MCF 10A (cell line): ENCODE measurements around the gene CARHSP1. TPM values are rescaled to one million over a fixed set of nuclear protein-coding genes. Genes with fewer than 3 reads are reported as not detected.
A peak's percentile ranks its signal among the peaks of the same experiment; 100 is the strongest.

ENCODE experiments used
- BruUV-seq: library from RNA; stranded (reverse); fragments of 400-500 nt; replicated peaks from 2 replicates; lab custom pipeline; 2021; lab: Mats Ljungman, UMichigan
- CTCF ChIA-PET: fragments of 300-600 bp; sonication (Branson Sonifier 250); formaldehyde crosslinking; extraction: SDS; loops from one replicate; lab custom pipeline; 2021; ENCODE audit warnings: antibody characterized with exemption, inconsistent platforms; lab: Yijun Ruan, JAX
- POLR2A ChIA-PET: fragments of 300-600, 350-650 bp; sonication (Branson Sonifier 250); formaldehyde crosslinking; extraction: SDS; loops from one replicate; lab custom pipeline; 2020; ENCODE audit warnings: antibody characterized with exemption, inconsistent platforms; lab: Yijun Ruan, JAX
- DNase-seq: peaks from one replicate; pipeline ENCODE4 v3.0.0-alpha.2; 2018; ENCODE audit not compliant: unreplicated experiment
- H3K27ac Mint-ChIP-seq: one replicate; pipeline ENCODE4 v1.8.0; 2022; ENCODE audit warnings: mild to moderate bottlenecking, low read depth, mixed read lengths; ENCODE audit not compliant: unreplicated experiment
- H3K27me3 Mint-ChIP-seq: one replicate; pipeline ENCODE4 v1.8.0; 2022; ENCODE audit warnings: mixed read lengths; ENCODE audit not compliant: insufficient read depth, unreplicated experiment
- H3K36me3 Mint-ChIP-seq: one replicate; pipeline ENCODE4 v1.8.0; 2022; ENCODE audit warnings: mild to moderate bottlenecking, moderate library complexity, mixed read lengths; ENCODE audit not compliant: insufficient read depth, unreplicated experiment
- H3K4me1 Mint-ChIP-seq: one replicate; pipeline ENCODE4 v1.8.0; 2022; ENCODE audit warnings: mixed read lengths; ENCODE audit not compliant: insufficient read depth, unreplicated experiment
- H3K4me3 Mint-ChIP-seq: one replicate; pipeline ENCODE4 v1.8.0; 2022; ENCODE audit warnings: mild to moderate bottlenecking, moderate library complexity, mixed read lengths; ENCODE audit not compliant: unreplicated experiment
- H3K9me3 Mint-ChIP-seq: one replicate; pipeline ENCODE4 v1.8.0; 2022; ENCODE audit warnings: mixed read lengths; ENCODE audit not compliant: unreplicated experiment
- intact Hi-C: fragments of 100-400 bp; cut with micrococcal nuclease; formaldehyde crosslinking; loops from 2 replicates; pipeline ENCODE4 v1.14.1; 2022
- total RNA-seq: library from RNA; stranded (reverse); gene quantifications from 2 replicates; pipeline ENCODE4 v1.2.3, GENCODE V29; 2022
- TF ChIP-seq, protein P1 (sequence below): fragments of 200-600 bp; IDR thresholded peaks from one replicate; pipeline ENCODE4 v1.8.0; 2022; ENCODE audit warnings: antibody characterized with exemption, mild to moderate bottlenecking; ENCODE audit not compliant: unreplicated experiment

Gene CARHSP1
- total RNA-seq, 1 experiment from 2014 or later, result 27.8 TPM

DNA sequence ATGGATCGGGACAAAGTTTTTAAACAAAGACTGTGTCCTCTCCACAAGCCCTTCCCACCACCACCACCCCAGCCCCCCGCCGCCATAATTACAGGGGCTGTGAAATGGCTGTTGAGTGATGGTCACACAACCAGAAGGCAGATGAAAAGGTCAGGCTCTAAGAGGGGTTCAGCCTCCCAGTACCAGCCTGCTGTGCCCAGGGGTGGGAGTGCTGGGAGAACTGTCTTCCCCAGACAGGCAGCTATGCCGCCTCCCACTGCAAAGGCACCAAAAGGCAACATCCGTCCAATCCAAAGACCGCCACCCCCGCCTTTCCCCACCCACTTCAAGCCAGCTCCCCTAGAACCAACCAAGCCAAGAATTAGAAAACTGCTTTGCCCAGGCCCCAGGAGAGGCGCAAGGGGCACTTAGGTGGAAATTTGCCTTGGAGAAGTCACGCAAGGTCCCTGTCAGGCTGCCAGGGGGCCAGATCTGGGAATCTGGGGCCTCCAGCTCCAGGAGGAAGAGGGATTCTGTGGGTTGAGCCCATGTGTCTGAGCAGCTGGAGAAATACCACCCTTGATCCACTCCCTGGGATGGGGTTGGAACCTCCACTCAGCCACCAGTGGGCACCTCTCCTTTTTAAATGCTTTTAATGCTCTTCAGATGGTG, 14.4 kb downstream of the CARHSP1 start:
- CTCF ChIA-PET, result interaction anchor here (1.3 to 5.9 kb wide), 2 partner anchors 26 to 154 kb away, joined by 3 to 31 read pairs; partner anchors contain the start of gene LITAFD

DNA sequence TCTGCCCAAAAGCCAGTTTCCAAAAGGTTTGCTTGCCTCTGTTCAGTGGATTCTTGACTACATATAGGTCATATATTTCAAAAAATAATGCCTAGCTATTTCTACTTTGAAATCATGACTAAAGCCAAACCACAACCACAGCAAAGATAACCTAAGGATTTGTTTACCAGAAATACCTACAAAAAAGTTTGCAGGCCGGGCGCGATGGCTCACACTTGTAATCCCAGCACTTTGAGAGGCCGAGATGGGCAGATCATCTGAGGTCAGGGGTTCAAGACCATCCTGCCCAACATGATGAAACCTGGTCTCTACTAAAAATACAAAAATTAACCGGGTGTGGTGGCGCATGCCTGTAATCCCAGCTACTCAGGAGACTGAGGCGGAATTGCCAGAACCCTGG, 15.2 kb downstream of the CARHSP1 start:
- H3K36me3 Mint-ChIP-seq, result peaks cover 68% of the 10 kb centered on the region
- TF ChIP-seq, protein P1, sequence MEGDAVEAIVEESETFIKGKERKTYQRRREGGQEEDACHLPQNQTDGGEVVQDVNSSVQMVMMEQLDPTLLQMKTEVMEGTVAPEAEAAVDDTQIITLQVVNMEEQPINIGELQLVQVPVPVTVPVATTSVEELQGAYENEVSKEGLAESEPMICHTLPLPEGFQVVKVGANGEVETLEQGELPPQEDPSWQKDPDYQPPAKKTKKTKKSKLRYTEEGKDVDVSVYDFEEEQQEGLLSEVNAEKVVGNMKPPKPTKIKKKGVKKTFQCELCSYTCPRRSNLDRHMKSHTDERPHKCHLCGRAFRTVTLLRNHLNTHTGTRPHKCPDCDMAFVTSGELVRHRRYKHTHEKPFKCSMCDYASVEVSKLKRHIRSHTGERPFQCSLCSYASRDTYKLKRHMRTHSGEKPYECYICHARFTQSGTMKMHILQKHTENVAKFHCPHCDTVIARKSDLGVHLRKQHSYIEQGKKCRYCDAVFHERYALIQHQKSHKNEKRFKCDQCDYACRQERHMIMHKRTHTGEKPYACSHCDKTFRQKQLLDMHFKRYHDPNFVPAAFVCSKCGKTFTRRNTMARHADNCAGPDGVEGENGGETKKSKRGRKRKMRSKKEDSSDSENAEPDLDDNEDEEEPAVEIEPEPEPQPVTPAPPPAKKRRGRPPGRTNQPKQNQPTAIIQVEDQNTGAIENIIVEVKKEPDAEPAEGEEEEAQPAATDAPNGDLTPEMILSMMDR, result no peak
- intact Hi-C loops, result no loop called here
- no TSS peak for BruUV-seq
- no peaks in the 10 kb centered on the region for H3K27me3 Mint-ChIP-seq
- no peak for DNase-seq
- H3K27ac Mint-ChIP-seq, result peak overlapping the region; percentile 23
- ChIA-PET CTCF (interaction anchor here (0.6 to 5.9 kb wide), 4 partner anchors 21 to 155 kb away, joined by 3 to 31 read pairs (median 3); partner anchors contain the start of gene LITAFD), POLR2A (no interaction called here)
- H3K4me1 Mint-ChIP-seq, result peaks cover 19% of the 10 kb centered on the region
- H3K4me3 Mint-ChIP-seq, result no peak overlapping the region
- no peaks in the 10 kb centered on the region for H3K9me3 Mint-ChIP-seq

More for the DNA sequence above, 14.4 kb downstream of the CARHSP1 start:
- no TSS peak for BruUV-seq
- Mint-ChIP-seq H3K36me3 (peaks cover 67% of the 10 kb centered on the region), H3K4me3 (no peak overlapping the region), H3K9me3 (no peaks in the 10 kb centered on the region), H3K27ac (no peak overlapping the region), H3K4me1 (peaks cover 14% of the 10 kb centered on the region), H3K27me3 (no peaks in the 10 kb centered on the region)
- POLR2A ChIA-PET, result interaction anchor here (0.7 to 1.5 kb wide), 2 partner anchors 14 to 17 kb away, joined by 4 to 9 read pairs; partner anchors contain the start of gene CARHSP1
- TF ChIP-seq, protein P1, result no peak
- intact Hi-C loops, result no loop called here
- DNase-seq, result no peak

DNA sequence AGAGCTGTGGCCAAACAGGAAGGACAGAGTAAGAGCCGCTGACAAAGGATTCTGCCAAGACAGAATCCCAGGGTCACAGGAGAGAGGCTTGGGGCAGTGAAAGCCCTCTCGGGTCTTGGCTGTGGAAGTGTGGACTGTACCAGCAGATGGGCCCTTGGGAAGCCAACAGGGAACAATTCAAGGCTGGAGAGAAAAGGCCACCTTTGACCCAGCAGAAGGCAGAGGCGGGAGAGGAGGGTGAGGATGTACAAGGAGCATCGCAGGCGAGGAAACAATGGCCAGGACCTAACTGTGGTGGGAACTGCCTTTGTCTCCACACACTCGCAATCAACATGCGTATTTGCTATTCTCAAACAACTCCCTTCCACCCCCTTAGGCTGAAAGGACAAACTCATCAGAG, 15.7 kb downstream of the CARHSP1 start:
- peak overlapping the region; percentile 23 for H3K27ac Mint-ChIP-seq
- TF ChIP-seq, protein P1, result no peak
- H3K36me3 Mint-ChIP-seq, result peaks cover 68% of the 10 kb centered on the region
- no peaks in the 10 kb centered on the region for H3K9me3 Mint-ChIP-seq
- H3K4me1 Mint-ChIP-seq, result peaks cover 18% of the 10 kb centered on the region
- DNase-seq, result no peak
- ChIA-PET POLR2A (no interaction called here), CTCF (interaction anchor here (1.1 to 5.9 kb wide), 2 partner anchors 21 to 27 kb away, joined by 3 to 31 read pairs; partner anchors contain the start of gene LITAFD)
- no peaks in the 10 kb centered on the region for H3K27me3 Mint-ChIP-seq
- intact Hi-C loops, result no loop called here
- H3K4me3 Mint-ChIP-seq, result no peak overlapping the region
- BruUV-seq, result no TSS peak

DNA sequence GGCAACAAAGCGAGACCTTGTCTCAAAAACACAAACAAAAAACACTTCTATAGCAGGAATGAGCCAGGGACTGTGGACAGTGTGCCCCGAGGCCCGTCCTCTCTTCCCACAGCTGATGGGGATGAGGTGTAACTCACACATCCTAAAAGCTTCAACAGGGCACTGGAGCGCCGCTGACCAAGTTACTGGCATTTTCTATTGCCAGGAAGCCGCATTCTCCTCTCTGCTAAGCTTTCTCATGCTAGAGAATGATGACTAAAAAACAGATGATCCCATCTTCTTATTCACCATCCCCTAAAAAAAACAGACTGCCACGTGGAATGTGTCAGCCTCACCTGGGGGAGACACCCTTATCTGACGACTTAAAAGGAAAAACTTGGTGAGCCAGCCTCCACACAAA, 16.3 kb downstream of the CARHSP1 start:
- H3K36me3 Mint-ChIP-seq, result peaks cover 61% of the 10 kb centered on the region
- intact Hi-C loops, result no loop called here
- H3K27me3 Mint-ChIP-seq, result no peaks in the 10 kb centered on the region
- H3K4me3 Mint-ChIP-seq, result no peak overlapping the region
- BruUV-seq, result no TSS peak
- no peak for DNase-seq
- TF ChIP-seq, protein P1, result no peak
- CTCF ChIA-PET, result interaction anchor here (1.5 to 5.9 kb wide), 2 partner anchors 21 to 28 kb away, joined by 4 to 31 read pairs; partner anchors contain the start of gene LITAFD
- POLR2A ChIA-PET, result interaction anchor here (1.1 kb wide), 1 partner anchor 16 kb away, joined by 4 read pairs; the partner anchor contains the start of gene CARHSP1
- H3K27ac Mint-ChIP-seq, result peak overlapping the region; percentile 23
- no peaks in the 10 kb centered on the region for H3K9me3 Mint-ChIP-seq
- H3K4me1 Mint-ChIP-seq, result peaks cover 14% of the 10 kb centered on the region
